Stimulated activated CD8-positive, alpha-beta memory T cell treated with anti-CD3 and anti-CD28 coated beads, Interleukin-12 subunit alpha, Interleukin-12 subunit beta, amount 100 ng/mL, for 24 hours (primary cell): ENCODE measurements around the gene IFT20.
A peak's percentile ranks its signal among the peaks of the same experiment; 100 is the strongest.
"Not testable (repeated sequence)": the region's sequence is repeated elsewhere in the genome, so short reads cannot be mapped to it uniquely, and the experiment has no call there.

ENCODE experiments used
- DNase-seq: peaks from one replicate; pipeline ENCODE4 v3.0.0-alpha.2; 2020; ENCODE audit errors: extremely low read depth

The IFT20 gene

DNA sequence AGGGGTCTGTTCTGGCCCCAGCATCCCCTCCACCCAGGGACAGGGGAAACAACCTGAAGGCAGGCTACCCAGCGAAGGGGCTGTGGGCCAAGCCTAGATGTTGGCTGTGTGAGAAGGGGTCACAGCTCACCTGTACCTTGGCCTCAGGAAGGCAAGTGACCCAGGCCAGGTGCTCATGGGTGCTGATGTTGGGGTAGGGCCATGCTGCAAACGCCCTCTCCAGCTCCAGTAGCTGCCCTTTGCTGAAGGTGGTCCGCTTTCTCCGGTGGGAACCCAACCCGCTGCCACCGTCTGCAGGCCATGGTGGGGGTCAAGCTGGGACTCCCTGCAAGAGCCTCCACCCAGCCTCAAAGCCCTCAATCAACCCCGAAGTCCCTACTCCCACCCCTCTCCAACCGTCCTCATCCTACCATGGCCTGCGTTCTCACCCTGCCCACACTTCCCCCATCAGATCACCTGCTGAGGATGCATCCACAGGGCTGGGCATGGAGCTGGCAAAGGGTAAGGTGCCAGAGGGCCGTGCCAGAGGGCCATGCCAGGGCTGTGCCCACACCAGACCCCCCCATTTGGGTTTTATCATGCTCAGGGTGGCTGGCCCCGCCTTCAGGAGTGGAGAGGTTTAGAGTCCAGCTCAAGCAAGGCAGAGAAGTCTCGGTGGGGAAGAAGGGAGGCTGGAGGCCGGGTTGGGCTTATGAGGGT is 29.5 kb upstream of the IFT20 start, which contains the start of gene SEBOX:
Gene SEBOX (minus strand): TSS at position 535 of the 699 bp plus-strand sequence. CDS start 48 bp downstream, at position 487.
- DNase-seq: no peak

DNA sequence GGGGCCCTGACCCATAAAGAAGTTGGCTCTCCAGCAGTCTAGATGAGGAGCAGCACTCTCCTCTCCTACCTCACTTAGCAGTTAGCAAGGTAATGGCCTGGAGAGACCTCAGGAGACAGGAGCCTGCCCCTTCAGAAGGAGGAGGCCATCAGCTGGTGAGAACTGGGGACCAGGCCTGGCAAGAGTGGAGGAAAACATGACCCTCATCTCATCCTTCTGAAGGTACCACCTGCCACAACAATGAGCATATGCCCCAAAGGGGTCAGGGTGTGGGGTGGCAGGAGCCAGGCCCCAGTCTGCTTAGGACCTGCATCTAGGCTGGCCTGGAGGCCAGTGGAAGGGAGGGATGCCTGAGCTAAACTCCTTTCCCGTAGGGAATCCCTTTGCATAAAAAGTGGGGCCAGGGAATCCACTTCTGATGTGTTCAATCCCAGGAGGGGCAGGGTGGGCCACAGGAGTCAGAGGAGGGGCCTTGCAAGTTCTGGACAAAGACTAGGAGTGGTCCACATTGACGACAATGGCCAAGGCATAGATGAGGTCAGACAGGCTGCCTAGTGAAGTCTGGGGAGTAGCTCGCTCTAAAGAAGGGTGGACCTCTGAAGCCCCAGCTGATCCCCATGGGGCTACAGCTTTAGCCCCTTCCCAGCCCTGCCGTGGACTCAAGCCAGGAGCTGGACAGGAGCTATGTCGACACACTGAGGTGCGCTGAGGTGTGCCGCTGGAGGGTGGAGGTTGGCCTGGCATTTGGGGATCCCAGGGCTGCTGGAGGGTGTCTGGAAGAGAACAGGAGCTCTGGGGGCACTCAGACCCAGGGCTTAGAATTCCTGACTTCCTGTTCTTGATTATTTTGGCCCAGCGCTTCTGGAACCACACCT is 28.7 kb upstream of the IFT20 start:
- DNase-seq: no peak

DNA sequence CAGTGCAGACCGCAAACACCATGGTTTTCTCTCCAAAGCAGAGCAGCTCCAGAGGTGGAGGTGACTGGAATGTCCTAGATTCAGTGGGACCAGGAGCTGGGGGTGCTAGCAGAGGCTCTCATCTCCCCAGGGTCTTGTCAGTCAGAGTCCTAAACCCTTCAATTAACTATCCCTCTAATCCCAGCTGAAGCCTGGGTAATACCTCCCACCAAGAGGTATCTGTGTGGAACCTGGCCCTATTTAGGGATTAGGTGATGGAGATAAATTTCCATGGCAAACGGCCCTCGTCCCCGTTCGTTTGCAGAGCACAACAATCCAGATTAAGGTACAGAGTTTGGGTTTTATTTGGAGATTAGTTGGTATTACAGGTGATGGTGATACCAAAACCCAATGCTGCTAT is 27.9 kb upstream of the IFT20 start:
- DNase-seq: no peak

DNA sequence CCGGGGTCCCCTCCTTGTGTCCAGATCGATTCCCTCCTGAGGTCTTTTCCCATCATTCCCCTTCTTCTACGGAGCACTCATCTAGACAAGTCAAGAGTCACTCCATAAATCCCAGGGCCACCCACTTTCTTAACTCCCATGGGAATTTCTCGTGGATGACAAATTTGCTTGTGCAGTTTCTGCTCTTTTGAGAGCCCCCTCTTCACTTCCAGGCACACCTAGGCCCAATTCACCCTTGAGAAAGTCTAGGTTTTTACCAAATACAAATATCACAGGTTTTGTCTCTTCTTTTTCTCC is 22.6 kb upstream of the IFT20 start:
- no peak for DNase-seq

DNA sequence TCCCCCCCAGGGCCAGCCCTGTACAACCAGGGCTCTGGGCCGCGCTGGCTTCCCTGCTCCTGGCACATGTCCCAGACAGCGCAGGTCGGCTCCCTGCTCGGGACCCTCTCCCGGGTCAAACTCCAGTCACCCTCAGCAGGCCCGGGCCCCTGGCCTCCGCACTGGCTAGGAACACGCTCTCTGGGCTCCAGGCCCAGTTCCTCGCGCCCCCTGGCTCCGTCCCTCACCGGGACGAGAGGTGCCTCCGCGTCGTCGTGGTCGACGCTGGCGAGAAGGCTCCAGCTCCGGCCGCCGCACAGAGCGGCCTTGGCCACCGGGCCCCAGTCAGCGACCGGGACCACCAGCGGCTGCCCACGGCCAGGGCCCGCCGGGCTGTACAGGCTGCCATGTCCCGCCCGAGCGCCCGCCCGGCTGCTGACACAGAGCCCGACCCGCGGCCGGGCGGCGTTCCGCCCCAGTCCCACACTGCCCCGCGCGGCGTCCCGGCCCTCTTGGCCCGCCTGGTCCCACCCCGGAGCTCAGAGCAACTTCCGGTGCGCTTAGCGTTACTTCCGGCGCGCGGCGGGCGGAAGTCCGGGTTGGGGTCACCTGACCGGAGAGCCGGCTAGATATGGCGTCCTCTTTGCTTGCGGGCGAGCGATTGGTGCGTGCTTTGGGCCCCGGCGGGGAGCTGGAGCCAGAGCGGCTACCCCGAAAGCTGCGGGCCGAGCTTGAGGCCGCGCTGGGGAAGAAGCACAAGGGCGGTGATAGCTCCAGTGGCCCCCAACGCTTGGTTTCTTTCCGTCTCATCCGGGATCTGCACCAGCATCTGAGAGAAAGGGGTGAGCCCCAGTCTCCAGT is 22.0 kb upstream of the IFT20 start, which contains the start of gene POLDIP2:
Gene POLDIP2 (minus strand): TSS at position 467 of the 840 bp plus-strand sequence. CDS start 79 bp downstream, at position 388.
- peak; percentile 91 for DNase-seq

DNA sequence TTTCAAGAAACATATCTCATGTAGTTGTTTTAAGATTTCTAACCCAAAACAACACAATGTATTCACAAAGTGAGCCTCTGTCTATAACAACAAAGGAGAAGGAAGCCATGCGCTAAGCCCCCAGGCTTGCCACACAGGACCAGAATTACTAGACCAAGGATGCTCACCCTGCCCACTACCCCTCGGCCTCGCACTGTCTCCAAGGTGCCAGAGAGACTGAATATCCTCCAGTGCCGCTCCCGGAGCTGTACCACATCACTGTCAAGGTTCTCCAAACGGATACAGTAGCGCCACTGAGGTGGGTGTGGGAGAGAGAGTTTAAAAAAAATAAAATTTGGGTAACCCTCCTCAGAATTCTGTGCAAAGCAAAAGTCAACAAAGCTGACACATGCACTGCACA is 15.0 kb upstream of the IFT20 start:
- DNase-seq: no peak

DNA sequence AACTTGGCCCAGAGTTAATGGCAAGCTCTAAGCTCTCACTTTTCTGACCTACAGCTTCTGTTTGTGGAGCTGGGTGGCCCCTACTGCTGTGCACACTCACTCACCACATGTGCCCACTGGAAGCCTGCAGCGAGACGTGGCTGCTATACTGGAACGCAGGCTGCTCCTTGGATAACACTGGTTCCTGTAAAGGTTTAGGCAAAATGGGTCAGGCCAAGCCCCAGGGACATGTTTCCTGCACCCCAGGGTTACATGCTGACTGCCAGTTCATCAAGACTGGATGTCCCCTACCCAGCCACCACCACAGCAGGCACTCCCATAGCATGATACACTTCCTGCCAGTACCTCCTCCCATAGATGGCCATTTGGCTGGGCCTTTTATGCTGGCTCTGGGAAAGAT is 13.7 kb upstream of the IFT20 start:
- no peak for DNase-seq

DNA sequence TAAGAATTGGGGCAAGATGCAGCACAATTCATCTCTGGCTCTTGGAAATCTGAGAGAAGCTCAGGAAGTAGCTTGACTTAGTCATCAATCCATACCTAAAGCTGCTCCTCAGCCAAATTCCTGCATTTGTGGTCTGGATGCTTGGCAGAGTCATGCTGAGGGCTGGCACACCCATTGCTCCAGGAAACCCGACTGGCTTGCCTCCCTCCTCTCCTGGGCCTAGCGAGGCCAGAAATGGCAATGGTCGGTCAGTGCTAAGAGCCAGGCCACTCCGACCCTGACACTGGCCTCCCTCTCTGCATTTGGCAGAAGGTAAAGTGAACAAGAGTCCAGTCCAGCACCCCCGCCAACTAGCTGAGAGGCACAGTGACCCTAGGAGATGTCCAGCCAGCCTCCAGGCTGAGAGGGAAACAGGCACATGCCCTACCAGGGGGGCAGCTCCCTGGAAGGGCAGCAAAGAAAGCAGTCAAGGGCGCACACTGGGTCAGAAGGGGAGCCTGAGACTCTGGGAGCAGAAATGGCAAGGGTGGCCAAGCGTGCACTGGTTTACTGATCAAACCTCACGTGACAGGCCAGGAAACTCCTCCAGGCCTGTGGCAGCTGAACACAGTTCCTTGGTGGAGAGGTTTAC is 12.1 kb upstream of the IFT20 start:
- no peak for DNase-seq

DNA sequence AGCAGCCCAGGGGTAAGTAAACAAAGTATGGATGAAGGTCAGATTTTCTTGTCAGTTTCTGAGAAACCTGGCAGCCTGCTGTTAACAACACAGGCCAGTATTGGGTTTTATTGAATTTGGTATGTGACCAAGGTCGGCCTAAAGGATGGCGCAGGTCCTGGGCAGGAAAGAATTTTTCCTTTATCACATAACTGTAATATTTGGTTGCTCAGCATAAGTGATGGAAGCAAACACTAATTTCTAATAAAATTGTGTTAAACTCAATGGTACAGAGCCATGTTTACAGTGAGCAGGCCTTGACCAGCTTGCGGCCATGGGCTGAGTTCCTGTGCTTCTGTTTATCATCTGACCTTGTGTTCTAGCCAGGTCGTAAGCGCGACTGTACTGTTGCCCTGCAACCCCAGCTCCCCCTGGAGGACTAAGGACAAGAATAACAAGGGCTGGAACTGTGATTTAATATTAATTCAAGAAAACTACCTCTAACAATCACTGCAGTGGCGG is 11.5 kb upstream of the IFT20 start:
- no peak for DNase-seq

DNA sequence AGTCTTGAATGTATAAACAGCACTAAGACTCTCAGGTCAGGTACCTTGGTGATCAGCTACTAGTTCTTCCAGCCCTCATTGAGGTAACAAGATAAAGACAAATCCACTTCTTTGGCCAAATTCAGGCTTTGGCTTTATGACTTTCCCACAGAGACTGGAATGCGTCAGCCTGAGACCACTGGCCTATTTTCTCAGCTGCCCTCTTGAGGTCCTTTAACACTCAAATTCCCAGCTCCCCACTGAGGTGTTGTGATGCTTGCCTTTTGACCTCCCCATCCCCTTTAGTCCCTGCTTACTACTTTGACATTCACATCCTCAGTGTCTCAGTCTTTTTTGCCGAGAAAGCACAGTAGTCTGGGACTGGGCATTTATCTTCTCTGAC is 10.9 kb upstream of the IFT20 start:
- DNase-seq: no peak

DNA sequence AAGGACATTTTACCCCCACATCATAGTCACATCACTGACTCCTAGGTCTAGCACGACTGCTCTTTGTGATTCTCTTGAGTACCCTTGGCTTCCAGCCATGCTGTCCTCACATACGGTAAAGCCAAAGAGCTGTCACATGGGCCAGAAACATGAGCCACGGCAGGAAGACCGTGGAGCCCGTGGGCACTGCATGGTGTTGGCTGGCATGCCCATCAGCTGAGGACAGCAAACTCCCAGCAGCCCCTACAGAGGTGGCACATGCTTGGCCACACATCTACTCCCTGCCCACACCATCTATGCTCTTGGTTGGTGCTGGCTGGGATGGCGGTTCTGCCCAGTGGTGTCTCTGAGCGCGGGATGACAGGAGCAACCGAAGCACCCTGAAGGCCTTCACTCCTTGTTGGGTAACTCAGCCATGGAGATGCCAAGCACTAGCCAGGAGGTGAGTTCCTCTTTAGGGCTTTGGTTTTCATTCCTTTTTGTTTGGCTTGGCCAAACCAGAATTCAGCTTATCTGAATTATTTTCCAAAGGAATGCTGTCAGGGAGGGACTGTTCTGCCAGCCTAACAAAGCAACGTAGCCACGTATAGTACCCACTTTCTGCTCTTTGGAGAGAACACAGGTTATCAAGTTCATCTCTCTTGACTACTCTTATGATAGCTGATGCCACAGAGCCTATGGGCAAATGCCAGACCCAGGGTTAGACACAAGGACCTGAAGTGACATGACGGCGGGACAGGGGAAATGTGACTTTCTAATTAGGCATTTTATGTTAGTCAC is 10.3 kb upstream of the IFT20 start:
- DNase-seq: no peak

DNA sequence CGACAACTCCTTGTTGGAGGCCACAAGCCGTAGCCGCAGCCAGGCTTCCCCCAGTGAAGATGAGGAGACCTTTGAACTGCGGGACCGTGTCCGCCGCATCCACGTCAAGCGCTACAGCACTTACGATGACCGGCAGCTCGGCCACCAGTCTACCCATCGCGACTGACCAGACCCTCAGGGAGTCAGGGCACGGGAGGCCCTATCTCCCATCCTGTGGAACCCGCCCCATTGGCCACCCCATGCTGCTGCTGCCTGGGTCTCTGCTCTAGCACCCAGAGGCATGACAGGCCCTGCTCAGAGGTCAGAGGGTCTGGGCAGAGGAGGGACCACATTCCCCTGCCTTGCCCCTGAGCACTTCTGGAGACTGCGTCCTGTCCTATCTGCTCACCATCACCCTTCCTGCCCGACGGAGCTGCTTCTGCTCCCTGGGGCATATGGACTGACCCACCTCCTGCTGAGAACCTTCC is 9.2 kb upstream of the IFT20 start:
- DNase-seq: no peak

DNA sequence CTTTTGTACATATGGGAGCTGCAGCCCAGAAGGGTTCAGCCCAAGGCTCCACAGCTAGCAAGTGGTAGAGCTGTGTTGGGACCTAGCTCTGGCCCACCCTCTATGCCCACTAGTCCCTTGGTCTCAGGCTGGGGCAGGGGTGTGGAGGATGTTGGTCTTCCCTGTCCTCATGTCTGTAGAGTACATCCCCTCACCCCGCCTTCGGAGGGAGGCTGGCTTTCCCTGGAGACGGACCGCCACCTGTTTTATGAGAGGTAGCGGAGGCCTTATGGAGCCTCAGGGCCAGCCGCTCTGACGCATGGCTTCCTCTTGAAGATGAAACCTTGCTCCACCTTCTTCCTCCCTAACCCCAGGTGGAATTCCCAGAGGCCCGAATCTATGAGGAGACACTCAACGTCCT is 8.7 kb upstream of the IFT20 start:
- no peak for DNase-seq

DNA sequence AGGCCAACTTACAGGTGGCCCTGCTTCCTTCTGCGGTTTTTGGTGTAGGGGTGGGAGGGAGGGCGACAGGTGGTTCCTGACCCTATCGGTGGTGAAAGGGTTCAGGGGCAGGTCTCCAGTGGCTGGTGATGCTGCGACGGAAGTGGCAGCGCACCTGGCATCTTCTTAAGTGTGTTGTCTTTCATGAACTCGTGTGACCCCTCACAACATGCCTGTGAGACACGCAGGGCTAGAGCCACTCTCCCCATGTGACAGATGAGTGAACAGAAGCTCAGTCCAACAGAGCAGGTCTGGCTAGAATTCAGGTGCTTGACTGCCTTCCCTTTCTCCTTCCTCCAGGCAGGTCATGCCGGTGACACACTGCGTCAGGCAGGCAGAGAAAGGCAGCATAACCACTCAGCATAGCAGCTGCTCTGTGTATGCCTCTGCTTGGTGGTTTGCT is 8.2 kb upstream of the IFT20 start:
- no peak for DNase-seq

DNA sequence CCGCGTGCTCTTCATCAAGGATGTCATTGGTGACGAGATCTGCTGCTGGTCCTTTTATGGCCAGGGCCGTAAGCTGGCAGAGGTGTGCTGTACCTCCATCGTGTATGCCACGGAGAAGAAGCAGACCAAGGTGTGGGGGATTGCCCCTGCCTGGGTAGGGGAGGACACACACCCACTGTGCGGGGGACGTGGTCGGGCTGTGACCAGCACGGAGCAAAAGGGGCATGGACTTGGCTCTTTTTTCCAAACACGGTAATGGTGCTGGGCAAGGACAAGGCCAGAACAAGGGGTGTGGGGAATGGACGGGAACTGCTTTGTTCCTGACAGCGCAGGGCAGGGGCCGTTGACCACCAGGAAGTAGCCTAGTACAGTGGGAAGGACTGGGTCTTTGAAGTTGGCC is 7.0 kb upstream of the IFT20 start:
- no peak for DNase-seq

DNA sequence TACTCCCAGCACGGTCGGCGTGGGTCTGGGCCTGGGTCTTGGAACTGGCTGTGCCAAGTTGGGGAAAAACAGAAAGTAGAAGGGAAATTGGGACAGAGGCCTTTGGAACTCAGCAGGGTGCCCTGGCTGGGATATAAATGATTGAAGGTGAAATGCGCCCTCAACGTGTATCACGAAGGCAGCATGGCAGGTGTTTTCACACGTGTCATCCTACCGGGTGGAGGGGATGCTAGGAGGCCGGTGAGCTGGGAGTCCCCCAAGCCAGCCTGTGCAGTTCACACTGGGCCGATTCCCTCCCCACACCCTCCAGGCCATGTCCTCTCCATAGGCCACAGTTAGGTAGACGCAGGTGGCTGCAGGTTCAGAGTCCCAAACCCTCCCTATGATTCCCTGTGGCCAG is 6.2 kb upstream of the IFT20 start:
- DNase-seq: no peak

DNA sequence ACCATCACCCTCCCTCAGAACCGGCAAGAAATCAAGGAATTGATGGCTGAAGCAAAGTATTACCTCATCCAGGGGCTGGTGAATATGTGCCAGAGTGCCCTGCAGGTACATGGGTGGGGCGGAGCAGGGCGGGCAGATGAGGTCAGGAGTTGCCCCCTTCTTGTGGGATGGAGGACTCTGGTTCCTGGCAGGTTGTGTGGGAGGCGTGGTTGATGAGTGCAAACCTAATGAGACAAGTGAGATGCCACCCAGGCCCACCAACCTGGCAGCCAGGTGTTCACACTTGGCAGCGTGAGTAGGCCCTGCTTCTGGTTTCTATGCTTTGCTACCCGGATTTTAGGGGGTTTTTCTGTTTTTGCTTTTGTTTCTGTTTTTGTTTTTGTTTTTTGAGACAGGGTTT is 5.1 kb upstream of the IFT20 start:
- no peak for DNase-seq

DNA sequence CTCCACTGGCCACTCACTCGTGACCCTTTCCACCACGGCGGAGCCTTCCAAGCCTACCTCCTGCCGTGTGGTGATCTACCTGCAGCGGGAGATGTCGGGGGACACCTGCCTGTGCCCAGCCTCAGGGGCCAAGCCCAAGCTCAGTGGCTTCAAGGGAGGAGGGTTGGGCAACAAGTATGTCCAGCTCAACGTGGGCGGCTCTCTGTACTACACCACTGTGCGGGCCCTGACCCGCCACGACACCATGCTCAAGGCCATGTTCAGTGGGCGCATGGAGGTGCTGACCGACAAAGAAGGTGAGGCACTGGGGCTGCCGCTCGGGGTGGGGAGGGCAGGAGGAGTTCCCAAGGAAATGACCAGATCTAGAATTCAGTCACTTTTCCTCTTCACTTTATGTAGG is 4.2 kb upstream of the IFT20 start:
- DNase-seq: no peak

DNA sequence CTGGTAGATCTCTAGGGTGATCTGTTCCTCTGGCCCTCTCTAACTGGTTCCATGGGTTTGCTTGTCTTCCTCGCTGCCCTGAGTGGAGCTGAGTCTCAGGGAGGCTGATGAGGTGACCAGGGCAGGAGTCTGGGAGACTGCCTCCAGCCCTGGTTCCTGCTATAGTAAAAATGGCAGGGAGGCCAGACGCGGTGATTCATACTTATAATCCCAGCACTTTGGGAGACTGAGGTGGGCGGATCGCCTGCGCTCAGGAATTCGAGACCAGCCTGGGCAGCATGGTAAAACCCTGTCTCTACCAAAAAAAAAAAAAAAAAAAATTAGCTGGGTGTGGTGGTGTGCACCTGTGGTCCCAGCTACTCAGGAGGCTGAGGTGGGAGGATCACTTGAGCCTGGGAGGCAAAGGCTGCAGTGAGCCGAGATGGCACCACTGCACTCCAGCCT is 3.5 kb upstream of the IFT20 start:
- not testable (repeated sequence) for DNase-seq

DNA sequence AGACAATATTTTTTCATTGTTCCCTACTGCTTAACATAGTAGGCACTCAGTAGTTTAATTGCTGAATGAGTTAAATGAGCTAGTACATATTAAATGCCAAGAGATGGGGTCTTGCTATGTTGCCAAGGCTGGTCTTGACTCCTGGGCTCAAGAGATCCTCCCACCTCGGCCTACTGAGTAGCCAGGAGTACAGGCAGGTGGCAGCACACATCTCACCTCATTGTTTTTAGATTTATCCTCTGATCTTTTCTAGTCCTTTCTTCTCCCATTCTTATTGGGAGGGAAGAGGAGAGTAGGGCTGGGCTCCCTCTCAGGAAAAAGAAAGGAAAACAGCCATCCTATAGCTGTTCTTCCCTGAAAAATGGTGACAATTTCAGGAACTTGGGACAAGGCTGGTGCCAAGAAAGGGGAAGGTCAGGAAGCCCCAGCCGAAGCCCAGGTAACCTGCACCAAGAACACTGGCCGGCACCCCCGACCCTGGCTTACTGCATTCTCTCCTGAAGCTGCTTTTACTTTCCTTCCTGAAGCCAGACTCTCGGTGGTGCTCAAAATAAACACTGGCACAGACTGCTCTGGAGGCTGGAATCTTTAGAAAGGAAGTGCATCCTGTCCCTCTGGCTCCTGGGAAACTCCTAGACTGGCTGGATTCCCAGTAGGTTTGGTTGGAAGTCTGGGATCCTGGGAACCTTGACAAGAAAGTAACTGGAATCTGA is 2.9 kb upstream of the IFT20 start:
- no peak for DNase-seq
